Activated B cell treated with CpG ODN at 0.5 μM for 24 hours (primary cell): ENCODE measurements around the gene SMAP1. TPM values are rescaled to one million over a fixed set of nuclear protein-coding genes. Genes with fewer than 3 reads are reported as not detected.

ENCODE experiments used
- ATAC-seq: fragments of 200-7000 bp; cut with Tn5 transposase; one replicate; pipeline ENCODE4 v1.10.0; 2021; ENCODE audit warnings: low read depth, mild to moderate bottlenecking, moderate library complexity
- CTCF ChIA-PET: fragments of 350-600 bp; sonication (Branson Sonifier 250); formaldehyde crosslinking; loops from one replicate; lab custom pipeline; 2021; ENCODE audit warnings: antibody characterized with exemption; lab: Charles Lee
- POLR2A ChIA-PET: fragments of 350-600 bp; sonication (Branson Sonifier 250); formaldehyde crosslinking; loops from one replicate; lab custom pipeline; 2021; ENCODE audit warnings: antibody characterized with exemption; lab: Charles Lee
- DNase-seq: peaks from one replicate; pipeline ENCODE4 v3.0.0; 2022
- H3K27ac Mint-ChIP-seq: one replicate; pipeline ENCODE4 v1.8.0; 2020; ENCODE audit warnings: mixed read lengths
- H3K27me3 Mint-ChIP-seq: one replicate; pipeline ENCODE4 v1.8.0; 2021; ENCODE audit warnings: mixed read lengths
- H3K36me3 Mint-ChIP-seq: one replicate; pipeline ENCODE4 v1.8.0; 2021; ENCODE audit warnings: low read depth, mixed read lengths
- H3K4me1 Mint-ChIP-seq: one replicate; pipeline ENCODE4 v1.8.0; 2021; ENCODE audit warnings: mixed read lengths
- H3K4me3 Mint-ChIP-seq: one replicate; pipeline ENCODE4 v1.8.0; 2020; ENCODE audit warnings: mild to moderate bottlenecking, mixed read lengths
- H3K9me3 Mint-ChIP-seq: one replicate; pipeline ENCODE4 v1.8.0; 2020; ENCODE audit warnings: mixed read lengths
- intact Hi-C: fragments of 100-400 bp; cut with micrococcal nuclease; formaldehyde crosslinking; loops from one replicate; pipeline ENCODE4 v1.15.1; 2024
- total RNA-seq: library from RNA; stranded (reverse); gene quantifications from 2 replicates; pipeline ENCODE4 v1.2.3, GENCODE V29; 2022
- TF ChIP-seq, protein P1 (sequence below): fragments of 200-600 bp; IDR thresholded peaks from one replicate; pipeline ENCODE4 v1.8.0; 2022; ENCODE audit warnings: antibody characterized with exemption, mild to moderate bottlenecking

Gene SMAP1
- total RNA-seq, 1 donor from 2014 or later, result 21.6 TPM

DNA sequence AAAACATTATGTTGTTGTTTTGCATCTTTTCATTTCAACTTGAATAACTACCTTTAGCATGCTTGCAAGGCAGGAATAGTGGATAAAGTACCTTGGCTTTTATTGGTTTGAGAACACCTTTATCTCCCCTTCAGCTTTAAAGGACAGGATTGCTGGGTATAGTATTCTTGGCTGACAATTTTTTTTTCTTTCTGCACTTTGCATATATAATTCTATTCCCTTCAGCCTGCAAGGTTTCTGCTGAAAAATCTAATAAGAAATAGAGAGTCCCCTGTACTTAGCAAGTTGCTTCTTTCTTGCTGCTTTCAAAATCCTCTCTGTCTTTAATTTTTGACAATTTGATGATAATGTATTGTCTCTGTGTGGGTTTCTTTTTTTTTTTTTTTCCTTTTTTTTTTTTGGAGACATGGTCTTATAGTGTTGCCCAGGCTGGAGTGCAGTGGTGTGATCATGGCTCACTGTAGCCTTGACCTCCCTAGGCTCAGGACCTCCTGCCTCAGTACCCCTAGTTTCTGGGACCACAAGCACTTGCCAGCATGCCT is 47.1 kb downstream of the SMAP1 start:
- Mint-ChIP-seq H3K27me3 (no peaks in the 10 kb centered on the region), H3K27ac (no peak overlapping the region), H3K4me1 (peaks cover 46% of the 10 kb centered on the region), H3K36me3 (peaks cover 20% of the 10 kb centered on the region), H3K9me3 (peaks cover 20% of the 10 kb centered on the region), H3K4me3 (no peak overlapping the region)
- POLR2A ChIA-PET, result no interaction called here
- TF ChIP-seq, protein P1, sequence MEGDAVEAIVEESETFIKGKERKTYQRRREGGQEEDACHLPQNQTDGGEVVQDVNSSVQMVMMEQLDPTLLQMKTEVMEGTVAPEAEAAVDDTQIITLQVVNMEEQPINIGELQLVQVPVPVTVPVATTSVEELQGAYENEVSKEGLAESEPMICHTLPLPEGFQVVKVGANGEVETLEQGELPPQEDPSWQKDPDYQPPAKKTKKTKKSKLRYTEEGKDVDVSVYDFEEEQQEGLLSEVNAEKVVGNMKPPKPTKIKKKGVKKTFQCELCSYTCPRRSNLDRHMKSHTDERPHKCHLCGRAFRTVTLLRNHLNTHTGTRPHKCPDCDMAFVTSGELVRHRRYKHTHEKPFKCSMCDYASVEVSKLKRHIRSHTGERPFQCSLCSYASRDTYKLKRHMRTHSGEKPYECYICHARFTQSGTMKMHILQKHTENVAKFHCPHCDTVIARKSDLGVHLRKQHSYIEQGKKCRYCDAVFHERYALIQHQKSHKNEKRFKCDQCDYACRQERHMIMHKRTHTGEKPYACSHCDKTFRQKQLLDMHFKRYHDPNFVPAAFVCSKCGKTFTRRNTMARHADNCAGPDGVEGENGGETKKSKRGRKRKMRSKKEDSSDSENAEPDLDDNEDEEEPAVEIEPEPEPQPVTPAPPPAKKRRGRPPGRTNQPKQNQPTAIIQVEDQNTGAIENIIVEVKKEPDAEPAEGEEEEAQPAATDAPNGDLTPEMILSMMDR, result no peak
- intact Hi-C loops, result no loop called here
- ATAC-seq (no peak), DNase-seq (no peak)
- CTCF ChIA-PET, result no interaction called here

DNA sequence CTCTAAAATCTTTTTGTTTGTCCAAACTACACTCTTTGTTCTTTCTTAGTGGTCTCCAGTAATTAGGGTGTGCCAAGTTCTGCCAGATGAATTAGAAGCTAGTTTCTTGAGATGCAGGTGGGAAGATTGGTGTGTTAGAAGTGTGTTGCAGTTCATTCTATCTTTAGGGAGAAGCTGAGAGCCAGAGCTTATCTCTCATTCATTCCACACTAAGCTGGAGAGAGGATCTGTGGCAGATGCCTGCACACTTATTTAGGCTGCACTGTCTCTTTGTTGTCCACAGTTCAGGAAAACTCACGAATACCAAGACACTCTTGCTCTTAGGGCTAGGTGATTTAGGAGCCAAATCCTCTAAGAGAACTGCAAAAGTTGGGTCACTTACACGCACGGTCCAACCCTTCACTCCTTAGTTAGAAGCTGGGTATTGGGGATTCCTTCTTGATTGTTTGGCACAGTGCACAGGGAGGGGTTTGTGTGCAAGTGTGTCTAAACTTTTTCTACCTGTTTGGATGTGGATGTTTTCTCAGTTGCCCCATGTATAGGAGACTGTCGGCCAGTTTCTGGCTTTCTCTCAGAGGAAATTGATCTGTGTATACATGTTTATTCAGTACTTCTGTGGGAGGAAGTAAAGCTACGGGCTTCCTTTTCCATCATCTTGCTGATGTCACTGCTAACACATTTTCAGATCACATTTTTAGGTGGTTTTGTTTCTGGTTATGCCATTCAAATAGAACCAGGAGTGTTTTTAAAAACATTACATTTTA is 49.5 kb downstream of the SMAP1 start:
- ATAC-seq (peak; percentile 37), DNase-seq (no peak)
- Mint-ChIP-seq H3K4me1 (peaks cover 46% of the 10 kb centered on the region), H3K36me3 (peaks cover 20% of the 10 kb centered on the region), H3K27ac (no peak overlapping the region), H3K4me3 (no peak overlapping the region), H3K27me3 (no peaks in the 10 kb centered on the region), H3K9me3 (peaks cover 20% of the 10 kb centered on the region)
- intact Hi-C loops, result no loop called here
- TF ChIP-seq, protein P1, result no peak
- ChIA-PET POLR2A (no interaction called here), CTCF (interaction anchor here (1.8 kb wide), 1 partner anchor 10 kb away, joined by 5 read pairs; no protein-coding TSS in a partner anchor)

DNA sequence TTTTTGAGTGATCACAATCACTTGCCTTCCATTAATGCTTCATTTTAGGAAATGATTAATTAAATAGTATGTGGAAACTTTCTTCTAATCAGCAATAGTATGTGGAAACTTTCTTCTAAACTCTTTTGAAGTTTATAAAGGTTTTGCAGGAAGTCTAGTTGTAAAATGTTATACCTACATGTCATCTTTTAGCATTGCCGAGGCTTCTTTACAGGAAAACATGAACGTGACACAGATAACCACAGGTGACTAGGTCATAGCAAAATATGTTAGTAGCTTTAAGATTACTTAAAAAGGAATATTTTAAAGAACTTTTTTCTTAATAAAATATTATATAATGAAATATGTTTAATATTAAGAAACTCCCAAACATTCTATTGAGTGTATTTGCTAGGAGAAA is 56.8 kb downstream of the SMAP1 start:
- intact Hi-C loops, result no loop called here
- Mint-ChIP-seq H3K36me3 (peaks cover 3% of the 10 kb centered on the region), H3K27ac (no peak overlapping the region), H3K27me3 (no peaks in the 10 kb centered on the region), H3K4me3 (no peak overlapping the region), H3K4me1 (peaks cover 20% of the 10 kb centered on the region), H3K9me3 (peaks cover under 1% of the 10 kb centered on the region)
- DNase-seq (no peak), ATAC-seq (no peak)
- ChIA-PET POLR2A (no interaction called here), CTCF (no interaction called here)
- TF ChIP-seq, protein P1, result no peak

DNA sequence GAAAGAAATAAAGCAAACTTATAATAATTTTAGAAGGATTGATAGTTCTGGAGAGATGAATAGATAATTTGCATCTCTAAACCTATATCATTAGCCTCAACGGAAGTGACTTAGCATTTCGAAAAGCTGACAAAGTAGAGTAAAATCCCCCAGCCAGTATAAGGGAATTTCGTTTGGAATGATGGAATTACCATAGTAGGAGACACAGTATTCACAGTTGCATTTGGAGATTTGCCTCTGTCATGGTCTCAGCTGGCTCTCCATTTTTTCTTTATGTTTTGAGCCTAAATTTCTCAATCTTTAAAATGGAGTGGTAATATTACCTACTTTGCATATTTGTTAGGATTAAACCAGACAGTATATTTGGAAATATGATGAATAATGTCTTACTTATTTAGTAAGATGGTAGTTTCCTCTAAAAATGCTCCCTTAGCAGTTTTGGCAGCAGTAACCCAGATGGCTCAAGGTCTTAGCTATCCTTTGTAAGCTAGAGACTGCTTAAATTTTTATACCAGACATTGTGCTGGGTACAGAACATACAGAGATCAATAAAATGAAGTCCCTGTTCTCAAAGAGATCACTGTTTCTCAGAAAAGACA is 58.2 kb downstream of the SMAP1 start:
- H3K27ac Mint-ChIP-seq, result no peak overlapping the region
- H3K36me3 Mint-ChIP-seq, result peaks cover 2% of the 10 kb centered on the region
- H3K9me3 Mint-ChIP-seq, result no peaks in the 10 kb centered on the region
- H3K27me3 Mint-ChIP-seq, result no peaks in the 10 kb centered on the region
- DNase-seq (no peak), ATAC-seq (no peak)
- ChIA-PET CTCF (no interaction called here), POLR2A (no interaction called here)
- intact Hi-C loops, result no loop called here
- H3K4me3 Mint-ChIP-seq, result no peak overlapping the region
- TF ChIP-seq, protein P1, result no peak
- H3K4me1 Mint-ChIP-seq, result peaks cover 20% of the 10 kb centered on the region

DNA sequence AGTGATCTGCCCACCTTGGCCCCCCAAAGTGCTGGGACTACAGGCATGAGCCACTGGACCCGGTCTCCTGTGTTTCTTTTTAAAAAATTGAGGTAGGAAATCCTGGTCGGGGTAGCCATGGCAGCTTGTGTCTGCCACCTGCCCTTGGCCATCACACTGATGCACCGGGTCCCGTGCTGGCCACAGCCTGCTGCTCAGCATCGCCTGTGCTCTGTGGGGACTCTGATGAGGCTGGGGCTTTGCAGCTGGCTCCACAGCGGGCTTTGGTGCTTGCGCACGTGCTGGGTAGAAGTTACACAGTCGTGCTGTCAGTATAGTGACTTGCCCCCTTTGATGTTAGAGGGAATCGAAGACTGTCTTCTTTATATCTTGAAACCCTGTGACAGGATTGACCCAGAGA is 66.7 kb downstream of the SMAP1 start:
- Mint-ChIP-seq H3K27ac (no peak overlapping the region), H3K9me3 (no peaks in the 10 kb centered on the region), H3K27me3 (no peaks in the 10 kb centered on the region), H3K4me1 (peaks cover 8% of the 10 kb centered on the region), H3K4me3 (no peak overlapping the region), H3K36me3 (peaks cover 44% of the 10 kb centered on the region)
- ChIA-PET POLR2A (no interaction called here), CTCF (no interaction called here)
- intact Hi-C loops, result no loop called here
- ATAC-seq, result no peak
- no peak for DNase-seq
- TF ChIP-seq, protein P1, result no peak
